GM12801 (cell line): ENCODE data around the gene SLC9A7.

Experiments
- TF ChIP-seq, protein P1 (sequence below): IDR thresholded peaks from one replicate; pipeline ENCODE4 v1.5.1; 2011; ENCODE audit warnings: control low read depth; ENCODE audit not compliant: insufficient read length; ENCODE audit errors: extremely low read depth

SLC9A7 gene

DNA sequence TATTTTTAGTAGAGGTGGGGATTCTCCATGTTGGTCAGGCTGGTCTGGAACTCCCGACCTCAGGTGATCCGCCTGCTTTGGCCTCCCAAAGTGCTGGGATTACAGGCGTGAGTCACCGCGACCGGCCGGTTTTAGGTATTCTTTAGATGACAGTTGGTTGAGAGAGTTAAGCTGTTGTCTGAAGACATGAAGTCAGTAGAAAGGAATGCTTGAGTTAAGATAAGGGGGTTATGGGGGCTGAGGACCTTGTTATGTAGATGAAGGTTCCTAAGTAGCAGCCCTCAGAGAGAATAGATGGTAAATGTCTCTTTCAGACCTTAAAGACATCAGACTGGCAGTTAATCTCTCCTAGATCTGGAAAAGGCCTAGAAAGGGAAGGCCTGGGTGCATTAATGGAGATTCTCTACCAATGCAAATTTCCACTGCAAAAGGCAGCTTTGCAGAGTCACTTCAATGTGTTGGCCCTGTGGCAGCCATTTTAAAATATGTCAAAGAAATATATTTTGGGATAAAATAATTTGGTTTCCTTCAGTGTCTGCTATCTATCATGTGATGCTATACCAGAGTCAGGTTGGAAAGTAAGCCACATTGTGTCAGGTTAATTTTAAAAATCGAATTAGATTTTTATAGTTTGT is 207.3 kb downstream of the SLC9A7 start:
- TF ChIP-seq, protein P1, sequence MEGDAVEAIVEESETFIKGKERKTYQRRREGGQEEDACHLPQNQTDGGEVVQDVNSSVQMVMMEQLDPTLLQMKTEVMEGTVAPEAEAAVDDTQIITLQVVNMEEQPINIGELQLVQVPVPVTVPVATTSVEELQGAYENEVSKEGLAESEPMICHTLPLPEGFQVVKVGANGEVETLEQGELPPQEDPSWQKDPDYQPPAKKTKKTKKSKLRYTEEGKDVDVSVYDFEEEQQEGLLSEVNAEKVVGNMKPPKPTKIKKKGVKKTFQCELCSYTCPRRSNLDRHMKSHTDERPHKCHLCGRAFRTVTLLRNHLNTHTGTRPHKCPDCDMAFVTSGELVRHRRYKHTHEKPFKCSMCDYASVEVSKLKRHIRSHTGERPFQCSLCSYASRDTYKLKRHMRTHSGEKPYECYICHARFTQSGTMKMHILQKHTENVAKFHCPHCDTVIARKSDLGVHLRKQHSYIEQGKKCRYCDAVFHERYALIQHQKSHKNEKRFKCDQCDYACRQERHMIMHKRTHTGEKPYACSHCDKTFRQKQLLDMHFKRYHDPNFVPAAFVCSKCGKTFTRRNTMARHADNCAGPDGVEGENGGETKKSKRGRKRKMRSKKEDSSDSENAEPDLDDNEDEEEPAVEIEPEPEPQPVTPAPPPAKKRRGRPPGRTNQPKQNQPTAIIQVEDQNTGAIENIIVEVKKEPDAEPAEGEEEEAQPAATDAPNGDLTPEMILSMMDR = no peak

DNA sequence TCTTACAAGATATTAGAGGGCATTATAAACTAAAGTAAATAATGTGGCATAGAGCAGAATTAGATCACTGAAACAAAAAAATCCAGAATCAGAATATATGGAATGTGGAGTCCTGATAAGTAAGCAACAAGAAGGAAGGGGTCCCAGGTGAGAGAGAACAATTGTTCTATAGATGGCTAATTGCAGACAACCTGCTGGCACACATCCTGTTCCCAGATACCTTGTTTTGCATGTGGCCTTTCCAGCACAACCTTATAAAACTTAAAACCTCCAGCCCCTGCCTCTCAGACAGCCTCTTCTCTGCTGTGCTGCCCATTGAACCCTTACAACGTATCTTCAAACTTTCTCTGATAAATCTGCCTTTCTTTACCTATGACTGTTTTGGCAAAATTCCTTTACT is 209.0 kb downstream of the SLC9A7 start:
- TF ChIP-seq, protein P1 = no peak
